Naive thymus-derived CD8-positive, alpha-beta T cell (primary cell): Measurements from ENCODE around the gene PDZRN3. TPM values are rescaled to one million over a fixed set of nuclear protein-coding genes. Genes with fewer than 3 reads are reported as not detected.
"Not testable (repeated sequence)": the region's sequence is repeated elsewhere in the genome, so short reads cannot be mapped to it uniquely, and the experiment has no call there.

Source experiments
- ATAC-seq, 2 donors: fragments of 150-1000 bp; cut with Tn5 transposase in 1 of 2; sonication (Bioruptor Pico), chemical (Tn5 transposase) in 1 of 2; 1 replicate in 1 of 2; 2 replicates in 1 of 2; pipeline ENCODE4 v1.10.0; 2021; ENCODE audit warnings: mild to moderate bottlenecking in 2 of 2, moderate library complexity in 2 of 2
- POLR2A ChIA-PET: fragments of 350-600 bp; sonication (Branson Sonifier 250); formaldehyde crosslinking; loops from one replicate; lab custom pipeline; 2021; ENCODE audit warnings: antibody characterized with exemption; lab: Charles Lee
- DNase-seq, 10 donors: peaks; one replicate each; pipeline versions ENCODE4 v3.0.0 to v3.0.0-alpha.2; 2020 to 2022
- H3K27ac Mint-ChIP-seq, 10 donors: one replicate each; pipeline ENCODE4 v1.8.0; 2020 to 2022; ENCODE audit warnings: mild to moderate bottlenecking in 10 of 10, mixed read lengths in 10 of 10, moderate library complexity in 4 of 10, inconsistent platforms in 1 of 10
- H3K27me3 Mint-ChIP-seq, 5 donors: one replicate each; pipeline ENCODE4 v1.8.0; 2021 to 2022; ENCODE audit warnings: mixed read lengths in 5 of 5
- H3K36me3 Mint-ChIP-seq, 3 donors: one replicate each; pipeline ENCODE4 v1.8.0; 2020 to 2022; ENCODE audit warnings: mixed read lengths in 3 of 3, mild to moderate bottlenecking in 2 of 3, inconsistent platforms in 1 of 3
- H3K4me1 Mint-ChIP-seq, 4 donors: one replicate each; pipeline ENCODE4 v1.8.0; 2021 to 2022; ENCODE audit warnings: mixed read lengths in 4 of 4
- H3K4me3 Mint-ChIP-seq, 10 donors: one replicate each; pipeline ENCODE4 v1.8.0; 2020 to 2022; ENCODE audit warnings: mild to moderate bottlenecking in 10 of 10, mixed read lengths in 10 of 10, moderate library complexity in 6 of 10, inconsistent platforms in 1 of 10
- H3K9me3 Mint-ChIP-seq, 9 donors: one replicate each; pipeline ENCODE4 v1.8.0; 2020 to 2022; ENCODE audit warnings: mixed read lengths in 9 of 9, mild to moderate bottlenecking in 3 of 9, inconsistent platforms in 1 of 9, moderate library complexity in 1 of 9
- polyA plus RNA-seq, 3 donors: library from polyadenylated mRNA; unstranded; fragments of 300-500 nt; fragmentation: Illumina TruSeq; gene quantifications; one replicate each; pipeline ENCODE4 v1.2.3, GENCODE V29; 2021
- total RNA-seq, 8 experiments: library from RNA in 2 of 8; stranded (reverse) in 2 of 8; gene quantifications; one replicate each; pipeline ENCODE4 v1.2.3 and lab custom pipeline; 2021 to 2026

The PDZRN3 gene
- total and polyA plus RNA-seq, 5 experiments from 2014 or later, result not detected

- POLR2A ChIA-PET, result no interaction called here
- peaks cover 2 to 14% (median 6%) of the 10 kb centered on the region in 5 donors for H3K27me3 Mint-ChIP-seq
These were observed 158.8 kb downstream of the PDZRN3 start for GRCh38 chr3:73465926-73466325.

GRCh38 chr3:73464126-73464525 lies 160.6 kb downstream of the PDZRN3 start:
- H3K27me3 Mint-ChIP-seq, result peaks cover 3 to 14% (median 9%) of the 10 kb centered on the region in 5 donors
- H3K9me3 Mint-ChIP-seq, H3K36me3 Mint-ChIP-seq, H3K4me1 Mint-ChIP-seq, H3K4me3 Mint-ChIP-seq, ATAC-seq, H3K27ac Mint-ChIP-seq, POLR2A ChIA-PET, DNase-seq: not testable (repeated sequence)

More at GRCh38 chr3:73465926-73466325, 158.8 kb downstream of the PDZRN3 start:
- Mint-ChIP-seq H3K36me3 (no peaks in the 10 kb centered on the region), H3K4me3 (no peak overlapping the region), H3K9me3 (no peaks in the 10 kb centered on the region), H3K4me1 (no peaks in the 10 kb centered on the region), H3K27ac (no peak overlapping the region)
- ATAC-seq (no peak), DNase-seq (no peak)

- Mint-ChIP-seq H3K36me3 (no peaks in the 10 kb centered on the region), H3K4me1 (no peaks in the 10 kb centered on the region), H3K27me3 (peaks cover 1 to 14% (median 9%) of the 10 kb centered on the region in 5 donors), H3K9me3 (peaks cover 0 to 5% (median 0%) of the 10 kb centered on the region in 9 donors), H3K27ac (no peak overlapping the region), H3K4me3 (no peak overlapping the region)
- no peak for ATAC-seq
- no peak for DNase-seq
- POLR2A ChIA-PET, result no interaction called here
These were observed 163.2 kb downstream of the PDZRN3 start for GRCh38 chr3:73461547-73461946.

- Mint-ChIP-seq H3K27me3 (peaks cover 0 to 14% (median 8%) of the 10 kb centered on the region in 5 donors), H3K27ac (no peak overlapping the region), H3K4me1 (no peaks in the 10 kb centered on the region), H3K4me3 (no peak overlapping the region), H3K9me3 (peaks cover 0 to 5% (median 0%) of the 10 kb centered on the region in 9 donors), H3K36me3 (no peaks in the 10 kb centered on the region)
- DNase-seq (no peak), ATAC-seq (no peak)
- POLR2A ChIA-PET, result no interaction called here
These were observed 165.0 kb downstream of the PDZRN3 start for GRCh38 chr3:73459711-73460110.

GRCh38 chr3:73453666-73454065 lies 171.1 kb downstream of the PDZRN3 start:
- DNase-seq (no peak), ATAC-seq (no peak)
- POLR2A ChIA-PET, result no interaction called here
- Mint-ChIP-seq H3K4me1 (no peaks in the 10 kb centered on the region), H3K36me3 (no peaks in the 10 kb centered on the region), H3K27ac (no peak overlapping the region), H3K9me3 (no peaks in the 10 kb centered on the region), H3K4me3 (no peak overlapping the region), H3K27me3 (peaks cover 0 to 8% (median 0%) of the 10 kb centered on the region in 5 donors)

- no peaks in the 10 kb centered on the region for H3K4me1 Mint-ChIP-seq
- H3K27me3 Mint-ChIP-seq, result peaks cover 0 to 8% (median 0%) of the 10 kb centered on the region in 5 donors
- no peak for ATAC-seq
- H3K9me3 Mint-ChIP-seq, result no peaks in the 10 kb centered on the region
- POLR2A ChIA-PET, result no interaction called here
- no peaks in the 10 kb centered on the region for H3K36me3 Mint-ChIP-seq
- H3K4me3 Mint-ChIP-seq, result no peak overlapping the region
- H3K27ac Mint-ChIP-seq, result no peak overlapping the region
- DNase-seq, result no peak
These were observed 172.0 kb downstream of the PDZRN3 start for GRCh38 chr3:73452729-73453128.

- Mint-ChIP-seq H3K36me3 (no peaks in the 10 kb centered on the region), H3K27ac (no peak overlapping the region), H3K9me3 (no peaks in the 10 kb centered on the region), H3K4me1 (no peaks in the 10 kb centered on the region), H3K27me3 (peaks cover 0 to 8% (median 0%) of the 10 kb centered on the region in 5 donors), H3K4me3 (no peak overlapping the region)
- no peak for DNase-seq
- ATAC-seq, result no peak
- POLR2A ChIA-PET, result no interaction called here
These were observed 173.3 kb downstream of the PDZRN3 start for GRCh38 chr3:73451301-73451944.

- Mint-ChIP-seq H3K27ac (no peak overlapping the region), H3K27me3 (peaks cover 0 to 12% (median 0%) of the 10 kb centered on the region in 5 donors), H3K4me1 (no peaks in the 10 kb centered on the region), H3K4me3 (no peak overlapping the region), H3K36me3 (no peaks in the 10 kb centered on the region), H3K9me3 (no peaks in the 10 kb centered on the region)
- ATAC-seq (no peak), DNase-seq (no peak)
- POLR2A ChIA-PET, result no interaction called here
These were observed 175.0 kb downstream of the PDZRN3 start for GRCh38 chr3:73449774-73450173.

GRCh38 chr3:73448761-73449301 lies 175.9 kb downstream of the PDZRN3 start:
- H3K4me1 Mint-ChIP-seq, result no peaks in the 10 kb centered on the region
- DNase-seq (no peak), ATAC-seq (no peak)
- peaks cover 0 to 2% (median 0%) of the 10 kb centered on the region in 9 donors for H3K9me3 Mint-ChIP-seq
- POLR2A ChIA-PET, result no interaction called here
- no peak overlapping the region for H3K4me3 Mint-ChIP-seq
- H3K27me3 Mint-ChIP-seq, result peaks cover 0 to 17% (median 1%) of the 10 kb centered on the region in 5 donors
- no peak overlapping the region for H3K27ac Mint-ChIP-seq
- H3K36me3 Mint-ChIP-seq, result no peaks in the 10 kb centered on the region

GRCh38 chr3:73448041-73448440 lies 176.7 kb downstream of the PDZRN3 start:
- Mint-ChIP-seq H3K36me3 (no peaks in the 10 kb centered on the region), H3K4me3 (no peak overlapping the region), H3K4me1 (no peaks in the 10 kb centered on the region), H3K27me3 (peaks cover 0 to 17% (median 1%) of the 10 kb centered on the region in 5 donors), H3K27ac (no peak overlapping the region), H3K9me3 (peaks cover 0 to 2% (median 0%) of the 10 kb centered on the region in 9 donors)
- no peak for ATAC-seq
- DNase-seq, result no peak
- POLR2A ChIA-PET, result no interaction called here

GRCh38 chr3:73447111-73447510 lies 177.6 kb downstream of the PDZRN3 start:
- H3K4me1 Mint-ChIP-seq, result no peaks in the 10 kb centered on the region
- POLR2A ChIA-PET, result no interaction called here

GRCh38 chr3:73446467-73447110 lies 178.2 kb downstream of the PDZRN3 start:
- no peak overlapping the region for H3K4me3 Mint-ChIP-seq
- no peak for DNase-seq
- no peak for ATAC-seq
- H3K27ac Mint-ChIP-seq, result no peak overlapping the region
- POLR2A ChIA-PET, result no interaction called here
- H3K9me3 Mint-ChIP-seq, result peaks cover 0 to 2% (median 0%) of the 10 kb centered on the region in 9 donors
- peaks cover 0 to 15% (median 5%) of the 10 kb centered on the region in 5 donors for H3K27me3 Mint-ChIP-seq
- H3K36me3 Mint-ChIP-seq, result no peaks in the 10 kb centered on the region
- H3K4me1 Mint-ChIP-seq, result no peaks in the 10 kb centered on the region

More at GRCh38 chr3:73447111-73447510, 177.6 kb downstream of the PDZRN3 start:
- ATAC-seq (no peak), DNase-seq (no peak)
- Mint-ChIP-seq H3K36me3 (no peaks in the 10 kb centered on the region), H3K27me3 (peaks cover 0 to 17% (median 4%) of the 10 kb centered on the region in 5 donors), H3K27ac (no peak overlapping the region), H3K4me3 (no peak overlapping the region), H3K9me3 (peaks cover 0 to 2% (median 0%) of the 10 kb centered on the region in 9 donors)

- ATAC-seq (no peak), DNase-seq (no peak)
- H3K9me3 Mint-ChIP-seq, result peaks cover 0 to 4% (median 0%) of the 10 kb centered on the region in 9 donors
- no peaks in the 10 kb centered on the region for H3K36me3 Mint-ChIP-seq
- no peak overlapping the region for H3K4me3 Mint-ChIP-seq
- no peak overlapping the region for H3K27ac Mint-ChIP-seq
- H3K4me1 Mint-ChIP-seq, result no peaks in the 10 kb centered on the region
- H3K27me3 Mint-ChIP-seq, result peaks cover 0 to 15% (median 7%) of the 10 kb centered on the region in 5 donors
- POLR2A ChIA-PET, result no interaction called here
These were observed 181.9 kb downstream of the PDZRN3 start for GRCh38 chr3:73442886-73443285.
